GM18526 (cell line): ENCODE results near the gene WDR70.

Experiments used
- POLR2A ChIP-seq: IDR thresholded peaks from 3 replicates; pipeline ENCODE4 v1.6.1; 2011; ENCODE audit not compliant: insufficient read length; ENCODE audit errors: extremely low read depth

WDR70 gene

DNA sequence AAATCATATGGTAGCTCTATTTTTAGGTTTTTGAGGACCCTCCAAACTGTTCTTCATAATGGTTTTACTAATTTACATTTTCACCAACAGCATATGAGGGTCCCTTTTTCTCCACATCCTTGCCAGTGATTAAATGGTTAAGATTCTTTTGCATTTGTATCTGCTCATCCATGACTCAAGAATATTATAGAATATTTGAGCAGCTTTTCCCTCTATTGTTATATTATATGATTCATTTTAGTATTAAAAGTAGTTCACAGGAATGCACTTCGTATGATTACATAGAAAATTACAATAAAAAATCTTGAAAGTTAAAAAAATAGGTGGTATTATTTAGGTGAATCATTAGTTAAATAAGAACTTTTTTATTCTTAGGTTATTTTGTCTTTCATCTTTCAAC lies 140.7 kb downstream of the WDR70 start:
- no peak for TF ChIP-seq POLR2A

DNA sequence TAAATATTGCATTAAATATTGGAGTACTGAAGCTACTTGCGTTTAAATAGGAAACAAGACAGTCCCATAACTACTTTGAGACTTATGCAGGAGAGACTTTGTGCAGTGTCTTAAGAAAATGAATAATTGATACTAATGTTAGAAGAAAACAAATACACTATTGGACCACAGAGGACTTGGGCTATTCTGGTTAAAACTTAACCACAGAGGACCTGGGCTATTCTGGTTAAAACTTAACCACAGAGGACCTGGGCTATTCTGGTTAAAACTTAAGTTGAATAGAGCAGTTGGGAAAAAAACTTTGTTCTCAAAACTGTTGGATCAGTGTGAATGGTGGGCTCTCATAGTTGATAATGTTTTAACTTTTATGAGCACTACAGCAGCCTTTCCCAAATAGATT lies 141.7 kb downstream of the WDR70 start:
- TF ChIP-seq POLR2A, result no peak

DNA sequence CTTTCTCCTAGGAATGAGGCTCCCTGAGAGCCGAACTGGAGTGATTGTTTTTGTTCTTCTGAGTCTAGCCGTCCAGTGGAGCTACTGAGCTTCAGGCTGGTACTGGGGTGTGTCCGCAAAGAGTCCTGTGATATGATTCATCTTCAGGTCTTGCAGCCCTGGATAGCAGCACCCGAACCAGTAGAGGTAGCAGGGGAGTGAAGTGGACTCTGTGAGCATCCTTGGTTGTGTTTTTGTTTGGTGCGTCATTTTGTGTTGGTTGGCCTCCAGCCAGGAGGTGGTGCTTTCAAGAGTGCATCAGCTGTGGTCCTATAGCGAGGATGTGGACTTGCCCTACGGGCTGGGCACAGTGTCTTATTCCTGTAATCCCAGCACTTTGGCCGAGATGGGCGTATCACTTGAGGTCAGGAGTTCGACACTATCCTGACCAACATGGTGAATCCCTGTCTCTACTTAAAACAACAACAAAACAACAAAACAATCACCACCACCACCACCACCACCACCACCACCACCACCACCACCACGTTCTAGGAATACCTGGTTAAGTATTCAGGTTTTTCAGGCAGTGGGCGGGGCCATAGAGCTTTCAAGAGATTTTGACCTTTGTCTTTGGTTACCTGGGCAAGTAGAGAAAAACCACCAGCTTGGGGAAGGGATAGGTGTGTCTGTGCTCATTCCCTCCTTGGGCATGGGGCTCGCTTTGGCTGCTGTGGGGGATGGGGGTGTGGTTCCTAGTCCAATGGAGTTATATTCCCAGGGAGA lies 154.0 kb downstream of the WDR70 start:
- TF ChIP-seq POLR2A, result no peak

DNA sequence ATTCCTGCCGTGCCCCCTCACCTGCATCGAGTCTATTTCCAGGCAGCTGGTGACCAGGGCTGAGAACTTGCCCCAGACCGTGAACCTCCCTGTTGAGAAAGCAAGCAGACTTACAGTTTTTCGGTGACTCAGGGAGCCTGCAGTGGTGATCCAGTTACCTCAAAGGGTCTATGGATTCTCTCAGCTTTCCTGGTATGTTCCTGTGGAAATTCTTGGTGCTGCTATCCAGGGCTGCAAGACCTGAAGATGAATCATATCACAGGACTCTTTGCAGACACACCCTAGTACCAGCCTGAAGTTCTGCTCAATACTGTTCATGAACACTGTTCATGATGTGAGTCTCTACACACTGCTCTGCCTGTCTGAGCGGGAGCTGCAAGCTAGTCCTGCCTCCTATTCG lies 154.7 kb downstream of the WDR70 start:
- TF ChIP-seq POLR2A, result no peak

DNA sequence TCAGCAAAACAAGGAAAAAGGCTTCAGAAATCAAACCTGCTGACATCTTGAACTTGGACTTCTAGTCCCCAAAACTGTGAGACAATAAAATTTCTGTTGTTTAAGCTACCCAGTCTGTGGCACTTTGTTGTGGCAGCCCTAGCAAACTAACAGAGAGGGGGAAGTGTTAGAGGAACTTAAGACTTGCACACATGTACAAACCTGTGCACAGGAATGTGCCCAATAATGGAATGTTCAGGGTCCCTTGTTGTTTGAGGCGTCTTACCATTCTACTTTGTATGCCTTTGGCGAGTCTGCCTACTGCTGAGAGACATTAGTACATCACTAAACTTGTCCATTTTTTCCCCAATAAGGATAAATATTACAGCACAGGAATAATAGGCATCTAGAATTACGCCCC lies 160.3 kb downstream of the WDR70 start:
- no peak for TF ChIP-seq POLR2A

DNA sequence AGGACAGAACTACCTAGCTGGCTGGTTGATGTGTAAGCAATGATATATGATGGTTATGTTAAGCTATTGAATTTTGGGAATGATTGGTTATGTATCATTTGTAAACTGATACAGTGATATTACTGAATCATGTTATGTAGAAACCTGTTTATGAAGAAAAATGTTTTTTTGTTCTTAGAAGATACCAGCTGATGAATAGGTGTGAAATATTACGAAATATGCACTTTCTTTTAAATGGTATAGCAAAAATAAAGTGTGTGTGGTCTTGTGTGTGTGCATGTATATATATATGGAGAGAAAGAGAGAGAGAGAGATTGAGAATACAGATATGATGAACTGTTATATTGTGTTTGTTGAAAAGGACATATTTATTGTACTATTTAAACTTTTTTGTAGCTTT lies 164.1 kb downstream of the WDR70 start:
- TF ChIP-seq POLR2A, result no peak

DNA sequence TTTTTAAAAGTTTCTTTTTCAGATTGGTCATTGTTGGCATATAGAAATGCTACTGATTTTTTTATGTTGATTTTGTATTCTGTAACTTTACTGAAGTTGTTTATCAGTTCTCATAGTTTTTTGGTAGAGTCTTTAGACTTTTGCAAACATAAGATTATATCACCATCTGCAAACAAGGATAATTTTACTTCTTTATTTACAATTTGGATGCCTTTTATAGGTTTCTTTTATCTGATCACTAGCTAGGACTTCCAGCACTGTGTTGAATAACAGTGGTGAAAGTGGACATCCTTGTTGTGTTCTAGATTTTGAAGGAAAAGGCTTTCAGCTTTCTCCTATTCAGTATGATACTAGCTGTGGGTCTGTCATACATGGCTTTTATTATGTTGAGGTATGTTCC lies 170.3 kb downstream of the WDR70 start:
- no peak for TF ChIP-seq POLR2A

DNA sequence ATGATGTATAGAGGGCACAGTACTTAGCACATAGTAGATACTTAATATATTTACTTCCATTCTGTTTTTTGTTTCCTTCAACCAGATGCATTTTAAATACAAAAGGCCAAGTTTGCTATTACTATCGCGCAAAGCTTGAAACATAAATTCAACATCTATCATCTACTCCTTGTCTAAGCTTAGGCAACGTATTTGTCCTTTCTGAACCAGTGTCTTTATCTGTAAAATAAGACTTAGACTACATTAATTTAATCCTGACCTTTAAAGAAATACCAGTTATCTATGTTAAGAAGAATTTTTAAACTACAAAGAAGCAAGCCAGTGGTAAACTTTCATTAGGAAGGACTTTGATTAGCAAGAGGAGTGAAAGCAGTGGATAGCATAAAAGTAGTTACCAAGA lies 173.0 kb downstream of the WDR70 start:
- TF ChIP-seq POLR2A, result no peak

DNA sequence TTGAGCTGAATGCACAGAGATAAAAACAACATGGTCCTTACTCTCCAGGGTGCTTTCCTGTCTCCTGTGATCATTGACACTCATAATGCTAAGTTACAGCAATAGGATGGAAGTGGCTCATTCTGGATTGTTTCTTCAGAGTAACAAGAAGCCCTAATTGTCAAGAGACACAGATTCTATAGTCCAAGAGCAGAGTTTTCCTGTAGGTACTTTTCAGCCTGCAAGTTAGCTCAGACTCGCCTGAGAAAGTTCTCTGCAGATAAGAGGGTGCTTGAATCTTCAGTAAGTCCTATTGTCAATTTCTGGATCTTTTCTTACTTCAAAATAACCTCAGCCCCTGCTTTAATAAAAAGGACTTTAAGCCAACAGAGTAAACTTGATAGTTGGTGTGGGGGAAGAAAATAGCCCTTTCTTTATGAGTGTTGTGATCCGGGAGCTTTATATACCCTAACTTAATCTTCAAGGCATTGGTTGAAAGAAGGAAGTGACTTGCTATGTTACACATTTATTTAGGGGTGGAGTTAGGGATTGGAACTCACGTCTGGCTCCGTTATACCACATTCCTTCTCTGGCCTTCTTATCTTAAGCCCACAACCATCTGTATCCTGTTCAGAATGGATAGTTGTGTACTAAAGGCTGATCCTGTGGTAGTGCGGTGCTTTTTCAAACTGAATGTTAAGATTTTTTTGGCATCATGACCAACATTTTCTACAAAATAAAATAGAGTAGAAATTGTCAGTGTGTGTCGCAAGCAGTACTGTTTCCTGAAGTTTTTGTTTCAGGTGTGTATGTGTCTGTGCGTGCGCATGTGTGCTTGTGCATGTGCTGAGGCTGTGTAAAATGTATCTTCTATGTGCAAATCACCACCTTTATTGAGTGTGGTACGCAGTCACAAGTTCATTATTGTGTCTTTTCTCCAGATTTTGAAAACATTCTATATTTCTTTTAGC lies 173.9 kb downstream of the WDR70 start:
- TF ChIP-seq POLR2A, result no peak

DNA sequence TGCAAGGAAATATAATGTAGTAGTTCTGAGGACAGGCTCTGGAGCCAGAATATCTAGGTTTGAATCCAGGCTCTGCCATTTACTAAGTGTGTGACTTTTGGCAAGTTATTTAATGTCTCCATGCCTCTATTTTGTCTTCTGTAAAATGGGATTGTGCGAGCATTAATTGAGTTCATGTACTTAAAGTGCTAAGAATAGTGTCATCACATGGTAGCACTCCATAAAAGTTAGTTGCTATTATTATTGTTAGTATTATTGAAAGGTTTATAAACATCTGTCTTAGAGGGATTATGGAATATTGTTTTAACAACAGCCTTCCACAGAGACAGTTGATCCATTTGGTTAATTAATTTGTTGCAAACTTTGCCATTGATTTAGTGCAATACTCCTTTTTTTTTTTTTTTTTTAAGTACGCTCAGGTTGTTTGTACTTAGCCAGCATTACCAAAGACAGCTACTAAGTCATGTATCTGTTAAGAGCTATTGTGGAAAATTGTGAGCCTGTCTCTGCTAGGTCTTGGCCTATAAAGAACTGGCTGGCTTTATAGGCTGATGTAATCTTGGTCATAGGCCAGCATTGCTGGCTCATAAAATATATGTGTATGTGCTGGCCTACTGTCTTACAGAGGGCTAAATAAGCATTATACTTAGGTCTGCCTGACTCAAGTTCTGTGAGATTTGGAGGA lies 174.7 kb downstream of the WDR70 start:
- TF ChIP-seq POLR2A, result no peak

DNA sequence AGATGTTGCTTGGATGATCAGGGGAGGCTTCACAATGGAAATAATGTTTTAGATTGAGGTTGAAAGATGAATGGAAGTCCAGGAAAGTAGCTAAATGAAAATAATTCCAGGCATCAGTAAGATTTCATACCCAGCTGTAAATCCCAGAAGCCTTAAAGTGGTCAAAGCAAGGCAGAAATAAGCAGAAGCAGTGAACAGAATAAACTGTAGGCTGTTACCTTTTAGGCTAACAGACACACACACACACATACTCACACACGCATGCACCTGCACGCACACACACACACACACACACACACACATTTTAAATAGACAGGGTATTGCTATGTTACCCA lies 175.3 kb downstream of the WDR70 start:
- no peak for TF ChIP-seq POLR2A

DNA sequence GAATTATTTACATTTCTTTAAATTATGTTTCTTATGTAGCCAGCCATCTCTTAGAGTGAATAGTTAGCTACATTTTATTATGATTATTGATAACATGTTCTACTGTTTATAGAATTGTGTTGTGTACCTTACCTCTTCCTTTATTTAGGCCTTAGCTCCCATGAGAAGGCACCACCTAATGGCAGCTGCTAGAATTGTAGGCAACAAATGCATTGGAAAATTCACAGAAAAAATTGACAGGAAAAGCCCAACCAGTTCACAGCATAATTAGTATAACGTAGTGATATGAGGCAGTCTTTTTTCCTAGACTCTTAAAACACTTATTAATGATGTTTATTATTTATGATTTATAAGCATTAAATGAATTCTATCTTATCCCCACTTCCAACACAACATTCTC lies 175.8 kb downstream of the WDR70 start:
- TF ChIP-seq POLR2A, result no peak

DNA sequence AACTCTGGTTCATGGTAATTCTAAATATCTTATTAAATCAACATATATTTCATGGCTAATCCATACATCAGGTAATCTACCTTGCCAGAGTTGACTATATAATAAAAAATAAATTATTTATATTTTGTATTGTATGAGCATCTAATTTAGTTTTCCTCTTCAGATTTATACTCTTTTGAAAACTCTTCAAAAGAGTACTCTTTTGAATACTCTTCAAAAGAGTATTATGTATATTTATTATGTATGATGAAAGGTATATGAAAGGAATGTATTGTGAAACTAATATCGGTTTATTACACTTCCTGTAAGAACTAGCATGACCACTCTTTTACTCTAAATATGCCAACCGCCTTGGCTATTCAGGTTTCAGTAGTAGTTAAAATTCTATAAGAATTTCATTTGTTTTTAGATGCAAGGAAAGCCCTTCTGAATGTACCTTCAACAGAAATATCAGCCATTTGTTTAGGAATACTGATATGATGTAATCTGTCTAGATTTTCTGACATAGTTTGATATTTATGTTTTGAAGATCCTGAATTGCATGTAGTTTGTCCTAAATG lies 178.7 kb downstream of the WDR70 start:
- TF ChIP-seq POLR2A, result no peak

DNA sequence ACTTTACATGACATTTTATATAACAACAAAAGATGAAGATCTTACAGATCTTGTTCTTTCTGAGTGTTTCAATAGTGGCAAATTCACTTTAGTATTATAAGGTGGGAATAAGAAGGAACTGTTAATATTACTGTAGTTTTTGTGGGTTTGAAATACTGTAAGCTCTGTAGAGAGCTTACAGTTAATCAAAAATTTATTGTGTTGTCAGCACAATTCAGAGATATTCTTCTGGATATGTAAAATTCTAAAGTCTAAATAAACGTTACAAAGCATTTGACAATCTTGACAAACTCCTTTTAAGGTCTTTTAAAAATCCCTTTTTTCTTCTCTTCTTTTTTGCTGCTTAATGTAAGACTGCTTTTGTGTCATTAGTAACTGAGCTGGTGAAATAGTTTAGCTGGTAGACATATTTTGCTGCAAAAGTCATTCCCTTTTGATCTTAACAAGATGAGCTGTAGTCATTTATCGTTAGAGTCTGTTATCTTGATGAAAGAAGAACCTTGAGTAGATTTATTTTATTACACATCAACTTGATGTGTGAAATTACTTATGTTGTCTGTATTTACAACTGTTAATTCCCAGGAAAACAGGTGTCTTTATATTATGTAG lies 186.0 kb downstream of the WDR70 start:
- no peak for TF ChIP-seq POLR2A

DNA sequence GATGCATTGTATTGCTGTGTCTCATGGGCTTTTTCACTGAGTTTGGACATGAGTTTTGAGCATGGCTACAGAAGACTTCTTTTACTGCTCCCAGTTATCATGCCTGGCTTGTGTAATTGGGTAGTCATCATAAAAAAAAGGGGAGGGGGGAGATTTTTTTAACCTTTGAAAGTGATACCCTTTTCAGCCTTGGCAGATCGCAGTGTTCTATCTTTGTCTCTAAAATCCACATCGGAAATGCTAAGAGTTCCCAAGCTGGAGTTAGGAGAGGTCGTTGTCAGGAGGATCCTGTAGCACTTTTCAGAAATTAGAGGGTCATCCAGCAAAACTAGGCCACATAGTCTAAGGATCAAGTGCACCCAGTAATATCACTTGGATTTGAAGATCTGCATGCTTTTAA lies 188.4 kb downstream of the WDR70 start:
- TF ChIP-seq POLR2A, result no peak
